ENCODE measurements around the gene MPG.
A peak's percentile ranks its signal among the peaks of the same experiment; 100 is the strongest.
"Not testable (repeated sequence)": the region's sequence is repeated elsewhere in the genome, so short reads cannot be mapped to it uniquely, and the experiment has no call there.

Gene MPG

GRCh38 chr16:112153-112840 lies 34.3 kb downstream of the MPG start:
- DNase-seq (ENCODE audit: low read depth, low spot score), result no peak

GRCh38 chr16:114327-114726 lies 36.3 kb downstream of the MPG start:
- no peak for DNase-seq (ENCODE audit: low read depth, low spot score)

GRCh38 chr16:116015-116414 lies 38.0 kb downstream of the MPG start:
- no peak for DNase-seq (ENCODE audit: low read depth, low spot score)

- DNase-seq (ENCODE audit: low read depth, low spot score), result peak; percentile 25
Measured at GRCh38 chr16:117379-118365, 39.6 kb downstream of the MPG start.

GRCh38 chr16:118857-119256 lies 40.8 kb downstream of the MPG start:
- DNase-seq (ENCODE audit: low read depth, low spot score), result no peak

- DNase-seq (ENCODE audit: low read depth, low spot score), result no peak
Measured at GRCh38 chr16:119295-119694, 41.3 kb downstream of the MPG start.

- DNase-seq (ENCODE audit: low read depth, low spot score), result no peak
Measured at GRCh38 chr16:119835-120491, 41.9 kb downstream of the MPG start.

- no peak for DNase-seq (ENCODE audit: low read depth, low spot score)
Measured at GRCh38 chr16:120756-121155, 42.7 kb downstream of the MPG start.

GRCh38 chr16:122361-122760 lies 44.3 kb downstream of the MPG start:
- no peak for DNase-seq (ENCODE audit: low read depth, low spot score)

- DNase-seq (ENCODE audit: low read depth, low spot score), result not testable (repeated sequence)
Measured at GRCh38 chr16:123558-124350, 45.7 kb downstream of the MPG start.

GRCh38 chr16:125011-125410 lies 47.0 kb downstream of the MPG start:
- no peak for DNase-seq (ENCODE audit: low read depth, low spot score)

GRCh38 chr16:129075-129474 lies 51.0 kb downstream of the MPG start:
- no peak for DNase-seq (ENCODE audit: low read depth, low spot score)

- DNase-seq (ENCODE audit: low read depth, low spot score), result no peak
Measured at GRCh38 chr16:130533-131173, 52.6 kb downstream of the MPG start.

- DNase-seq (ENCODE audit: low read depth, low spot score), result no peak
Measured at GRCh38 chr16:132120-132519, 54.1 kb downstream of the MPG start.

GRCh38 chr16:133716-134115 lies 55.7 kb downstream of the MPG start:
- DNase-seq (ENCODE audit: low read depth, low spot score), result no peak
